Measurements from ENCODE around the gene GATC.

DNA sequence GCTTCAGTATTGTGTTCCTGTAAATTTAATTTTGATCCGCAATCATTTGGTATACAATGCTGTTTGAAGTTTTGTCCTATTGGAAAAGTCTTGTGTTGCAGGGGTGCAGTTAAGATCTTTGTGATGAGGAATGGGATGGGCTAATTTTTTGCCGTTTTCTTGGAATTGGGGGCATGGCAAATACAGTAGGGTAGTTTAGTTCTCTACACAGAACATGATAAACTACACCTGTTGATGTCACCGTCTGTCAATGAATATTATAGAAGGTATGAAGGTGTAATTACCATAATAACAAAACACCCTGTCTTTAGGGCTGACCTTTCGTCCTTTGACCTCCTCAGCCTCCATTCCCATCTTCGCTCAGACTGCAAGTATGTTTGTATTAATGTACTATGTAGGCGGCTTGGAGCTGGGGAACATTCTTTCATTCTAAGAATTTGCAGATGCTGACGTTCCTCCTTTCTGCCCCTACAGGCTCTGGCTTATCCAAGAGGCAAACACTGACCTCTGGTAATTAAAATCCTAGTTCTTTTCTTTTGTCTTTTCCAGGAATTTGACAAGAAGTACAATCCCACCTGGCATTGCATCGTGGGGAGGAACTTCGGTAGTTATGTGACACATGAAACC is 51.4 kb downstream of the GATC start:
- TF ChIP-seq POLR2A (IDR thresholded peaks at IDR 0.05) (no peak), CTCF (IDR thresholded peaks at IDR 0.05) (no peak)

Data from body of pancreas (tissue), 4 donors.